ENCODE results near the gene IBTK. TPM values are rescaled to one million over a fixed set of nuclear protein-coding genes. Genes with fewer than 3 reads are reported as not detected.

Gene IBTK
- total and polyA plus RNA-seq, 2 of the 8 experiments (the other 6 are each of a cell fraction or from before 2014, with no cell fraction given), result 4.6 to 24.2 TPM

- TF ChIP-seq CHD7 (IDR thresholded peaks at IDR 0.05; ENCODE audit: insufficient replicate concordance, low read length) (no peak), SP1 (IDR thresholded peaks at IDR 0.05; ENCODE audit: low read depth, low read length) (no peak), CREB1 (IDR thresholded peaks at IDR 0.05) (no peak), CHD1 (IDR thresholded peaks at IDR 0.05; ENCODE audit: low read depth, low read length) (no peak), BACH1 (IDR thresholded peaks at IDR 0.05; ENCODE audit: low read length) (no peak), SUZ12 (IDR thresholded peaks at IDR 0.05; ENCODE audit: low read length) (no peak), RAD21 (IDR thresholded peaks at IDR 0.05 in 1 of 2, conservative IDR thresholded peaks at IDR 0.05 in 1 of 2; ENCODE audit: low read depth in 2 of 2, low read length in 2 of 2) (no peak), POLR2A (IDR thresholded peaks at IDR 0.05; ENCODE audit: control extremely low read depth in 1 of 2, low read depth in 2 of 2, low read length in 2 of 2) (no peak), SIRT6 (IDR thresholded peaks at IDR 0.05; ENCODE audit: low read length) (no peak), MAFK (IDR thresholded peaks at IDR 0.05; ENCODE audit: low read depth, low read length) (no peak)
- TF ChIP-seq, protein P1, sequence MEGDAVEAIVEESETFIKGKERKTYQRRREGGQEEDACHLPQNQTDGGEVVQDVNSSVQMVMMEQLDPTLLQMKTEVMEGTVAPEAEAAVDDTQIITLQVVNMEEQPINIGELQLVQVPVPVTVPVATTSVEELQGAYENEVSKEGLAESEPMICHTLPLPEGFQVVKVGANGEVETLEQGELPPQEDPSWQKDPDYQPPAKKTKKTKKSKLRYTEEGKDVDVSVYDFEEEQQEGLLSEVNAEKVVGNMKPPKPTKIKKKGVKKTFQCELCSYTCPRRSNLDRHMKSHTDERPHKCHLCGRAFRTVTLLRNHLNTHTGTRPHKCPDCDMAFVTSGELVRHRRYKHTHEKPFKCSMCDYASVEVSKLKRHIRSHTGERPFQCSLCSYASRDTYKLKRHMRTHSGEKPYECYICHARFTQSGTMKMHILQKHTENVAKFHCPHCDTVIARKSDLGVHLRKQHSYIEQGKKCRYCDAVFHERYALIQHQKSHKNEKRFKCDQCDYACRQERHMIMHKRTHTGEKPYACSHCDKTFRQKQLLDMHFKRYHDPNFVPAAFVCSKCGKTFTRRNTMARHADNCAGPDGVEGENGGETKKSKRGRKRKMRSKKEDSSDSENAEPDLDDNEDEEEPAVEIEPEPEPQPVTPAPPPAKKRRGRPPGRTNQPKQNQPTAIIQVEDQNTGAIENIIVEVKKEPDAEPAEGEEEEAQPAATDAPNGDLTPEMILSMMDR (IDR thresholded peaks at IDR 0.05; ENCODE audit: control extremely low read depth in 1 of 3, insufficient read depth in 1 of 3, low read depth in 1 of 3, low read length in 3 of 3), result no peak
Observed at GRCh38 chr6:82129797-82130196, 117.7 kb downstream of the IBTK start (continued).

Measured in H1 (cell line).